BLaER1 treated with 17β-estradiol and CSF1 and Interleukin-3, amounts not matched to agents 10 nM and 100 nM (cell line): ENCODE measurements around the gene ARHGAP40.

Experiments used
- H3K27ac ChIP-seq, 11 experiments: shearing (Covaris generic); formaldehyde crosslinking; 2 replicates each; pipeline ENCODE4 v1.8.1; 2022
- H3K27me3 ChIP-seq, 11 experiments: shearing (Covaris generic); formaldehyde crosslinking; 2 replicates each; pipeline ENCODE4 v1.8.1; 2022
- H3K36me3 ChIP-seq, 11 experiments: shearing (Covaris generic); formaldehyde crosslinking; 2 replicates each; pipeline ENCODE4 v1.8.1; 2022
- H3K4me1 ChIP-seq, 10 experiments: shearing (Covaris generic); formaldehyde crosslinking; 2 replicates each; pipeline ENCODE4 v1.8.1; 2022
- H3K4me2 ChIP-seq, 11 experiments: shearing (Covaris generic); formaldehyde crosslinking; 2 replicates each; pipeline ENCODE4 v1.8.1; 2022
- H3K4me3 ChIP-seq, 10 experiments: shearing (Covaris generic); formaldehyde crosslinking; 2 replicates each; pipeline ENCODE4 v1.8.1; 2022
- H3K9ac ChIP-seq, 11 experiments: shearing (Covaris generic); formaldehyde crosslinking; 2 replicates each; pipeline ENCODE4 v1.8.1; 2022
- H3K9me3 ChIP-seq, 11 experiments: shearing (Covaris generic); formaldehyde crosslinking; replicated peaks in 1 of 11; 2 replicates each; pipeline ENCODE4 v1.8.1; 2022
- H4K20me1 ChIP-seq, 11 experiments: shearing (Covaris generic); formaldehyde crosslinking; 2 replicates each; pipeline ENCODE4 v1.8.1; 2022
- Cebpa-rat ChIP-seq, 11 experiments: shearing (Covaris generic); IDR thresholded peaks; 2 replicates each; pipeline ENCODE4 v1.8.1; 2022

Gene ARHGAP40

DNA sequence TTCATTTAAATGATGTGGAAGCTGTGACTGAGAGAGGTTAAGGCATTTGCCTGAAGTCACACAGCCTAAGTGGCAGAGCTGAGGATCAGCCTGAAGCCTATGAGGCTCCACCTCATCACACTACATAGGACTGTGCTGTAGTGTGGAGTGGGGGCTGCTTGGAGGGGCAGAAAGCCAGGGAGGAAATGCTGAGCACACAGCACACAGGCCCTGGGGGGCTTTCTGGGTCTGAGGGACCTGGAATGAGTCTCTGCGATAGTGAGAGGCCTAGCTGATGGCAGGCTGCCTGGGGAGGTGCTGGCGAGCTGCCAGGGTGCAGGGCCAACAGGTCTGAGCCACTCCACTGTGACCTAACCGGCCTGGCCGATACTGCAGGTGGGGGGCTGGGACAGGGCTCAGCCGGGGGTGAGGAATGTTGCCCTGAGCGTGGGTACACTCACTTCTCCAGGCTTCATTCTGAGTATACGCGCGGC lies 2.2 kb upstream of the ARHGAP40 start:
- no peaks in the 10 kb centered on the region for H4K20me1 ChIP-seq
- no peak overlapping the region for H3K4me3 ChIP-seq
- H3K27ac ChIP-seq, result no peak overlapping the region
- no peak for TF ChIP-seq Cebpa-rat (IDR thresholded peaks at IDR 0.05)
- no peak overlapping the region for H3K9ac ChIP-seq
- H3K4me2 ChIP-seq, result no peak overlapping the region
- peaks cover 0 to 18% (median 6%) of the 10 kb centered on the region in 10 experiments; a peak in 11 of 20 replicates for H3K4me1 ChIP-seq
- H3K36me3 ChIP-seq, result no peaks in the 10 kb centered on the region
- H3K27me3 ChIP-seq, result peaks cover 10 to 31% (median 25%) of the 10 kb centered on the region in 11 experiments
- no peaks in the 10 kb centered on the region for H3K9me3 ChIP-seq

DNA sequence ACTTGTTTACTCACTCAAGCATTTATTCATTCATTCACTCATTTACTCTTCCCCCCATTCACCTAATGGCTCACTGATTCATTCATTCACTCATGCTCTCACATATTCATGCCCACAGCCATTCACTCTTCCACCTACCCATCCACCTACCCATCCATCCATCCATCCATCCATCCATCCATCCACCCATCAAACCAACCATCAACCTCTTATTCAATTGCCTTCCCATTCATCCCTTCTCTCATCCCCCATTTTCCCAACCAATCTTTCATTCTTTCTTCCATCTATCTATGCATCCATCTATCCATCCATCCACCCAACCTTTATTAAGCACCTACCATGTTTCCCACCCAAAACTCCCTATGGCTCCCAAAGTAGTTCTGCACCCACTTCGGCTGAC lies 1.6 kb upstream of the ARHGAP40 start:
- Histone ChIP-seq H4K20me1 (no peaks in the 10 kb centered on the region), H3K9me3 (no peaks in the 10 kb centered on the region), H3K27ac (no peak overlapping the region), H3K4me2 (peak overlapping the region in 1 of 11 experiments; percentile 57; a peak in 1 of 22 replicates), H3K27me3 (peaks cover 10 to 31% (median 25%) of the 10 kb centered on the region in 11 experiments), H3K4me1 (peaks cover 0 to 18% (median 6%) of the 10 kb centered on the region in 10 experiments; a peak in 11 of 20 replicates), H3K4me3 (no peak overlapping the region), H3K9ac (no peak overlapping the region), H3K36me3 (no peaks in the 10 kb centered on the region)
- TF ChIP-seq Cebpa-rat (IDR thresholded peaks at IDR 0.05), result no peak

DNA sequence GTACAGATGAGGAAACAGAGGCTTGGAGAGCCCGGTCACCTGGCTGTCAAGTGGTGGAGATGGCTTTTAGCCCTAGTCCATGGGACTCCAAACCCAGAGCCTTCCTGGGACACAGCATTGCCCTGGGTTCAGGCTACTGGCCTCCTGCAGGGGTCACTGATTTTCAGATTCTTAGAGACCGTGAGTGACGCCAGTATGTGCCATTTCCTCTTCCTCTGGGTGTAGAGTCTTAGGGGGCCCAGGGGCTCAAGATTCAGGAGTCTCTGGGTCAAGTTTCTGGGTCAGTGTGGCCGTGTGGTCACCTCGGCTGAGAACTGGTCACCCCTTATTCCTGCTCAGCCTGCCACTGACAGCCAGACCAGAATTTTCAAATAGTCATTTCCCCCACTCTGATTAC lies 574 bp downstream of the ARHGAP40 start:
- TF ChIP-seq Cebpa-rat (IDR thresholded peaks at IDR 0.05), result no peak
- Histone ChIP-seq H3K36me3 (no peaks in the 10 kb centered on the region), H4K20me1 (no peaks in the 10 kb centered on the region), H3K27me3 (peaks cover 10 to 31% (median 25%) of the 10 kb centered on the region in 11 experiments), H3K9me3 (no peaks in the 10 kb centered on the region), H3K4me3 (no peak overlapping the region), H3K4me1 (peaks cover 0 to 18% (median 6%) of the 10 kb centered on the region in 10 experiments; a peak in 11 of 20 replicates), H3K27ac (no peak overlapping the region), H3K9ac (no peak overlapping the region), H3K4me2 (peak overlapping the region in 4 of 11 experiments; percentile 2 to 62 (median 55); a peak in 3 of 22 replicates)

DNA sequence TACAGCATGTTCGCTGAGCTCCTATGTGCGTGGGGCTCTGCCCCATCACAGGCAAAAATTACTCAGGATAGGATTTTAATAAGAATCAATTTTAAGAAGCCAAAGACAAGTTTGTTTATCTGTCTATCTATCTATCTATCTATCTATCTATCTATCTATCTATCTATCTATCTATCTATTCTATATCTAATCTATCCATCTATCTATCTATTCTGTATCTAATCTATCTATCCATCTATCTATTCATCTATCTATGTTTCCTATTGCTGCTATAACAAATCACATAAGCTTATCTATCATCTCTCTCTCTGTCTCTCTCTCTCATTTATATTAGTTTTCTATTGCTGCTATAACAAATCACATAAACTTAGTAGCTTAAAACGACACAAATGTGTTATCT lies 1.7 kb downstream of the ARHGAP40 start:
- Histone ChIP-seq H3K9me3 (no peaks in the 10 kb centered on the region), H3K9ac (no peak overlapping the region), H3K4me3 (no peak overlapping the region), H4K20me1 (no peaks in the 10 kb centered on the region), H3K4me1 (peaks cover 0 to 23% (median 6%) of the 10 kb centered on the region in 10 experiments; a peak in 11 of 20 replicates), H3K27ac (no peak overlapping the region), H3K36me3 (no peaks in the 10 kb centered on the region), H3K4me2 (no peak overlapping the region), H3K27me3 (peaks cover 10 to 31% (median 25%) of the 10 kb centered on the region in 11 experiments)
- TF ChIP-seq Cebpa-rat (IDR thresholded peaks at IDR 0.05), result no peak

DNA sequence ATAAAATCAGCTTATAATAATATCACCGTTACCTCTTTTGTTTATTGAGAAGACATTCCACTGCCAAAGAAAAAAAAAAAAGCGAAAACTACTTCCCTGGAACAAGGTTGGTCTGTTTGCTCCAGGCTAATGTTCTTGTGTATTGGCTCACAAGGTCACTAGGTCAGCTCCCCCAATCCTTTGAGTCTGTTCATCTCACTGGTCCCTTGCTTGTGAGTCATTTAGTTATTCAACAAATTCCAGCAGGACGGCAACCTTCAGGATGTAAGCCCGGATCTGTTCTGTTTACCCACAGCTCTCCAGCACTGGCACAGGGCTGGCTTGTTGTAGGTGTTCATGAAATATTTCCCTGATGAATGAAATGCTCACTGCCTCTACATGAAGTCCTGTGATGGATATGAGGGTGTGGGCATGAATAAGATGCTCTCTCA lies 3.3 kb downstream of the ARHGAP40 start:
- Histone ChIP-seq H3K27ac (no peak overlapping the region), H4K20me1 (no peaks in the 10 kb centered on the region), H3K4me2 (no peak overlapping the region), H3K4me1 (peaks cover 0 to 24% (median 6%) of the 10 kb centered on the region in 10 experiments; a peak in 11 of 20 replicates), H3K9me3 (no peaks in the 10 kb centered on the region), H3K36me3 (no peaks in the 10 kb centered on the region), H3K9ac (no peak overlapping the region), H3K4me3 (no peak overlapping the region), H3K27me3 (peaks cover 10 to 31% (median 25%) of the 10 kb centered on the region in 11 experiments)
- no peak for TF ChIP-seq Cebpa-rat (IDR thresholded peaks at IDR 0.05)

DNA sequence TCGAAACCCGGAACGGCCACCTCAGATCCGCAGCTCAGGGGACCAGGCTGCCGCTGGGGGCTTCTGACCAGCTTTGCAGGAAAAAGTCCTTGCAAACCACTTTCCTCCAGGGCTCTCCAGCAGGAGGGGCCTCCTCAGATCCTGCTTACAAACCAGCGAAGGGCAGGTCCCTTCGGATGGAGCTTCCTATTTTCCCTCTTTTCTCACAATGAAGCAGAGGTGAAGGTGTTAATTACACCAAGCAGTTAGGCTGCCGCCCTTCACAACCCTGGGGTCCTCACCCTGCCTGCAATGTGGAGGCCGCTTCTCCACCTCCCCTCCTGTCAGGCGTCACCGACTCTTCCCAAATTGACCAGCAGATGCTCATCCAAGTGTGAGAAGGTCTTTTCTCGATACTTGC lies 5.7 kb downstream of the ARHGAP40 start:
- H3K9ac ChIP-seq, result no peak overlapping the region
- peaks cover 0 to 9% (median 7%) of the 10 kb centered on the region in 11 experiments; a peak in 15 of 22 replicates for H3K27me3 ChIP-seq
- H3K9me3 ChIP-seq, result no peaks in the 10 kb centered on the region
- H3K4me1 ChIP-seq, result peaks cover 0 to 6% (median 0%) of the 10 kb centered on the region in 10 experiments; a peak in 5 of 20 replicates
- no peaks in the 10 kb centered on the region for H4K20me1 ChIP-seq
- H3K4me3 ChIP-seq, result no peak overlapping the region
- no peak overlapping the region for H3K27ac ChIP-seq
- no peak for TF ChIP-seq Cebpa-rat (IDR thresholded peaks at IDR 0.05)
- H3K4me2 ChIP-seq, result no peak overlapping the region
- no peaks in the 10 kb centered on the region for H3K36me3 ChIP-seq

DNA sequence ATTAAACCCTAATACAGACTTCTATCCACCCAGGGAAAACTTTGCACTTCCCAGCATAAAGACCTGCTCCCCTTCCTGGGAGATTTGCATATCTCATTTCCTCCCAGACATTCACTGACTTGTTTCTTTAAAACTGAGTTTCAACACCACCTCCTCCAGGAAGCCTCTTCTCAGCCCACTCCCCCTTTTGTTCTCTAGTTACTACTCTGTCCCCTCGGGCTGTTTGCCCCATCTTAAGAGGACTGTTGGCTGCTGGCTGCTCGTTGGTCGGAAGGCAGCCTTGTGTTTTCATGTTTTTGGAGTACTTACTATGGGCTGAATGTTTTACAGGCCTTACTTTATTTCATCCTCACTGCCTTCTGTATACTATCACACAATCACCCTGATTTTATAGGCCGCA lies 6.6 kb downstream of the ARHGAP40 start:
- Histone ChIP-seq H3K27me3 (peaks cover 0 to under 1% (median 0%) of the 10 kb centered on the region in 11 experiments; a peak in 1 of 22 replicates), H3K36me3 (no peaks in the 10 kb centered on the region), H3K9ac (no peak overlapping the region), H3K27ac (no peak overlapping the region), H3K4me3 (no peak overlapping the region), H3K4me1 (peaks cover 0 to 6% (median 0%) of the 10 kb centered on the region in 10 experiments; a peak in 5 of 20 replicates), H4K20me1 (no peaks in the 10 kb centered on the region), H3K4me2 (peak overlapping the region in 4 of 11 experiments; percentile 2 to 33 (median 22); a peak in 5 of 22 replicates), H3K9me3 (no peaks in the 10 kb centered on the region)
- no peak for TF ChIP-seq Cebpa-rat (IDR thresholded peaks at IDR 0.05)

DNA sequence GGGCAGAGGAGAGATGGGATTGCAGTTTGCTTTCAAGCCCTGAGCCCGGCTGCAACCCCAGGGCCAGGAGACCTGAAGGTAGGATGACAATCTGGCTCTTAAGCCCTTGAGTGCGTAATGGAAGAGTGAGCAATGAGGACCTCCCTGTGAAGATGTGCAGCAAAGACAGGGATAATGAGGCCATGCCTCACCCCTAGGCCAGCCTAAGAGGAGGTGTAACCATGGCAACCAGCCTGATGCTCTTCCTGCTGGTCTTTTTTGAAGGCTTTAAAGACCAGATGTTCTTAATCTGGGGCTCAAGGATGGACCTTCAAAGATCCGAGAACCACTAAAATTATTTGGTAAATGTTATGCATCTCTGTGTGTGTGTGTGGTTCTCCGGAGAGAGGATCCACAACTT lies 8.2 kb downstream of the ARHGAP40 start:
- Histone ChIP-seq H3K36me3 (no peaks in the 10 kb centered on the region), H3K4me1 (peaks cover 0 to 6% (median 0%) of the 10 kb centered on the region in 10 experiments; a peak in 5 of 20 replicates), H3K4me2 (no peak overlapping the region), H3K27me3 (no peaks in the 10 kb centered on the region), H4K20me1 (no peaks in the 10 kb centered on the region), H3K27ac (no peak overlapping the region), H3K9ac (no peak overlapping the region), H3K9me3 (no peaks in the 10 kb centered on the region), H3K4me3 (no peak overlapping the region)
- TF ChIP-seq Cebpa-rat (IDR thresholded peaks at IDR 0.05), result no peak

DNA sequence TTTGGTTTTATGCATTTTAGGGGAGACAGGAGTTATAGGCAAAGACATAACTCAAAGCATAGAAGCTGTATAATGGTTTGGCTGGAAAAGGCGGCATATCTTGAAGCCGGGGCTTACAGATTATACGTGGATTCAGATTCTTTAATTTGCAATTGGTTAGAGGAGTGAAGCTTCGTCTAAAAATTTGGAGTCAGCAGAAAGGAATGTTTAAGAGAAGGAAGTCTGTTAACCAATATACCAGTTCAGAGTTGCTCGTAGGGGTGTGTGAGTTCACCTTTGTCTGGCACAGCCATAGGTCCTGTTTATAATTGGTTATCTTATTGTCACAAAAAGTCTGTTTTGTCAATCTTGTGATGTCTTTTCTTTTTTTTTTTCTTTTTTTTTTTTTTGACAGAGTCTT lies 8.9 kb downstream of the ARHGAP40 start:
- no peaks in the 10 kb centered on the region for H3K36me3 ChIP-seq
- no peak overlapping the region for H3K27ac ChIP-seq
- H3K9me3 ChIP-seq, result no peaks in the 10 kb centered on the region
- no peaks in the 10 kb centered on the region for H3K27me3 ChIP-seq
- peaks cover 0 to 6% (median 0%) of the 10 kb centered on the region in 10 experiments; a peak in 5 of 20 replicates for H3K4me1 ChIP-seq
- H3K4me3 ChIP-seq, result no peak overlapping the region
- no peak for TF ChIP-seq Cebpa-rat (IDR thresholded peaks at IDR 0.05)
- H3K9ac ChIP-seq, result no peak overlapping the region
- no peak overlapping the region for H3K4me2 ChIP-seq
- no peaks in the 10 kb centered on the region for H4K20me1 ChIP-seq
